SIG-M5 treated with dmso at 0.1 percent for 504 hours (cell line): ENCODE data around the gene RAP2B.

Experiments
- DNase-seq: peaks from one replicate; lab custom pipeline; 2025; ENCODE audit not compliant: unreplicated experiment; lab: John Stamatoyannopoulos, UW

Gene RAP2B

DNA sequence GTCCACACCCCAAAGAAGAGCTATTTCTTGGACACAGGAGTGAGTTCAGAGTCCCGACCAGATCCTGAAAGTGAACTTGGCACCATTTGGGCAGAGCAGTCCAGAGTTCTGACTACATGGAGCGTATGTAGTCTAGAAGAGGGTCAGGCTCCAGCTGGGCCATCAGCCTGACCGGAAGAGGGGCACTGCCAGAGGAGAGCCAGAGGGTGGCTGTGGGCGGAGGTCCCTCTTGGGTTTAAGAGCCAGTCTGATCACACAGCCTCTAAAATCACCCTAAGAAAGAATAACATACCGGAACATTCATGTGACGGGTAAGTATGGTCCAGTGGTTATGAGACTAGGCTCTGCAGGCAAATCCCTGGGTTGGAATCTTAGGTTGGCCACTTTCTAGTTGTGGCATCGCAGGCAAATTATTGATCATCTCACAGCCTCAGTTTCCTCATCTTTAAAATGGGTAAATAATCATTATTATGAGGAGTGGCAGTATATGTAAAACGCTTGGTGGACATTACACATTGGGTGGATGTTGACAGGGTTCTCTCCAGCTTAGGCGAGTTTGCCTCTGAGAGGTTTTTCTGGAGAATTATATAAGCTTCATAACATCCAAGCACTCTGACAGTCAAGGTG lies 2.1 kb upstream of the RAP2B start:
- no peak for DNase-seq

DNA sequence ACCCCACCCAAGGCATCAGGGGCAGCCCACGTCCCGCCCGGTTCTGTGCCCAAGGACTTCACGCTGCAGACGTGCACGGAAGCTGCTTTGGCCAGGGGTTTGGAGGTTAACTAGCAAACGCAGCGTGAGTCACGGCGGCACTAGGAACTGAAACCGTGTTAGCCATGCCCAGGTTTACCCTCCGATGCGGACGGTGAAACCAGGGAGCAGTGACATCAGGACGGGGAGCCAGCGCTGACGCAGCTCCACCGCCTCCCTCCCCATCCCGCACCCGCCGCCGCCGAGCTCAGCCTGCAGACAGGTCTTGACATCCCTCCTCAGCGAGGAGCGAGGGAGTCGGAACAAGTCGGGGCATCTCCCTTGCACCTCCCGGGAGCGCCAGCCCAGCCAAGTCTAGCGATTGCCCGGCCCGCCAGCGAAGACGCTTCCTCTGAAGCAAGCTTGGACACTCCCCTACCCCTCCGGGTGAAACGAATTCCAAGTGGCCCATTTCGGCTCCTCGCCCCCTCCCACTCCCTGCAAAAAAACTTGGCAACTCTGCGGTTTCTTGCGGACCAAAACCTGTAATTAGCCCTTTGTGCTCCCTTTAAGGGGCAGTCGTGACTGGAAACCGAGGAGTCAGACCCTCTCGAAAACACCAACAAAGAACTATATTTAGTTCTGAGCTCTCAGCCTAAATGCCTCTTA lies 1.4 kb upstream of the RAP2B start:
- DNase-seq: peak; percentile 95

DNA sequence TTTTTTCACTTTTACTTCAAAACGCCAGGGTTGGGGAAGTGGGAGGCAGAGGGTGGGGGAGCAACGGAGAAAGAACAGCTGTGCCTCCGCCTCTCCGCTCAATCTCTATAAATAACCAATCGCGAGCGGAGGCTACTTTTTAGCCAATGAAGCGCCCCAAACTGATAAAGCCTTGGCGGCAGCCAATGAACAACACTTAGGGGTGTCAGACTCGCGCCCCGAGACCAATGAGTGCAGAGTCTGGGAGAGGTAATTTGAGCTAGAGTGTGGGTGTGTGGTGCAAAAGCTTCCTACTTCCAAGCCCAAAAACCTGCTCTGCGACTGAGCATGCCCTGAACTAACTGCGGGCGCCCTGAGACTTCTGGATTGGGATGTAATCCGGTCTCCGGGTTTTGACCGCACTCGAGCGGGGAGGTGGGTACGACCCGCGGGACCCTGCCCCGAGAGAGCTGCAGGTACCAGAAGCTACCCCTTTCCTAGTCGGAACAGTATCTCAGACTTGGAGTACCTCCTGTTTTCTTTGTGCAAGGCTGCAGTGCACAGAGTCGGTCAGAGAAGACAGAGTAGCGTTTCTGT lies 800 bp upstream of the RAP2B start:
- DNase-seq: peak; percentile 100

DNA sequence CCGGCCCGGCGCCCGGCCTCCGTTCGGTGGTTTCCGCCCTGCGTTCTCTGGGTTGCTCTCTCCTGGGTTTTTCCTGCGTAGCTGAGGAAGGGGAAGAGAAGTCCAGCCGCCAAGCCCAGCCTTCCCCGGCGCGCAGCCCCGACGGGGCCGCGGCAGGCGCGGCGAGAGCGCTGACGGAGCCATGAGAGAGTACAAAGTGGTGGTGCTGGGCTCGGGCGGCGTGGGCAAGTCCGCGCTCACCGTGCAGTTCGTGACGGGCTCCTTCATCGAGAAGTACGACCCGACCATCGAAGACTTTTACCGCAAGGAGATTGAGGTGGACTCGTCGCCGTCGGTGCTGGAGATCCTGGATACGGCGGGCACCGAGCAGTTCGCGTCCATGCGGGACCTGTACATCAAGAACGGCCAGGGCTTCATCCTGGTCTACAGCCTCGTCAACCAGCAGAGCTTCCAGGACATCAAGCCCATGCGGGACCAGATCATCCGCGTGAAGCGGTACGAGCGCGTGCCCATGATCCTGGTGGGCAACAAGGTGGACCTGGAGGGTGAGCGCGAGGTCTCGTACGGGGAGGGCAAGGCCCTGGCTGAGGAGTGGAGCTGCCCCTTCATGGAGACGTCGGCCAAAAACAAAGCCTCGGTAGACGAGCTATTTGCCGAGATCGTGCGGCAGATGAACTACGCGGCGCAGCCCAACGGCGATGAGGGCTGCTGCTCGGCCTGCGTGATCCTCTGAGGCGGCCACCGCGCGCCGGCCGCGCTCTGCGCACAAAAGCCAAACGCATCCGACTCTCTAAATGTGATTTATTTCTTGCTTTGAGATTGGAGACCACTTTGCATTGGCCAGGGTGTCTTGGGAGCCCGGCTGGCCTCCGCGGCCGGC lies 727 bp downstream of the RAP2B start:
- DNase-seq: peak; percentile 56

DNA sequence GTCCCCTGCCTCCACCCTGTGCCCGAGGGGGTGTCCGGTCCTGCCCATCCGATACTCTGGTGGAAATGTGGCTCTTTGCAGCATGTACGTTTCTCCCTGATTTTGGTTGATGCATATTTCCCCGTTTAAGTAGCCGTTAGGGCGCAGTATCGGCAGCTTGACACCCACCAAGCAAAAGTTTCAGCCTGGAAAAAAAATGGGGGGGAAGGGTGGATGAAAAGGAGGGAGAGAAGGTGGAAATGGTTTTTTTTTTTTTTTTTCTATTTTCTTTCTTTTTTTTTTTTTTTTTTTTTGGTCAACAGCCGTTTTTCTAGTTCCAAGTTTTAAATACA lies 1.3 kb downstream of the RAP2B start:
- DNase-seq: peak; percentile 37

DNA sequence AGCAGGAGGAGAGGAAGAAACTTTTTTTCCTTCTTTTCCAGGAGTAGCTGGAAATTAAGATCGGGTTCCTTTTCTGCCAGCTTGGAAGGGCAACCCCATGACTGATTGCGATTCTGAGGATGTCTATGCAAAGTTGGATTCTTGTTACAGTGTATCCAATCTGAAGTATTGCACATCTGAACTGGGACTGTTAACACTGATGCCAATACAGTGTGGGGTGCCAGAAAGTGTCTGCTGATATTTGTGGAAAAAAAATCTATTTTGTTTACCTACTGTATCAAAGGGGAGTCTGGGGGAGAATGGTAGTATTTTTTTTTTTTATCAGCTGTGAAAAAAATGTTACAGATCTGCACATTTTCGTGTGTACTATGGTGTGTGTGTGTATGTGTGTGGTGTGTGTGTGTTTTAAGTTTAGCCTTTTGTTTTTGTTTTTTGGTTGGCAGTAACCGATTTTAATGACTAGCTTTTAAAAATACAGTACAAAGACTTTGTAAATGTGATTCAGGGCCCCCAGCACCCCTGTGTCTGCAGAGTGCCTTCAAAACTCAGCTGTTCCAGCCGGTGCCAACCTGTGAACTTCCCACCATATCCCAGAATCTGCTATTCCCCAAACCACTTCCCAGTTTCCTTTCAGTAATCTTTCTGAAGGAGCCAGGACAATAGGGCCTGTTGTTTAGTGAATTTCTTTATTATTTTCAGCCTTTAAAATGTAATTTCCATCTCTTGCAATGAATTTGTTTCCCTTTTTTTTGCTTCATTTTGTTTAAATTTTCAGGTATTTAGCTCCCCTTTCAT lies 1.9 kb downstream of the RAP2B start:
- DNase-seq: no peak

DNA sequence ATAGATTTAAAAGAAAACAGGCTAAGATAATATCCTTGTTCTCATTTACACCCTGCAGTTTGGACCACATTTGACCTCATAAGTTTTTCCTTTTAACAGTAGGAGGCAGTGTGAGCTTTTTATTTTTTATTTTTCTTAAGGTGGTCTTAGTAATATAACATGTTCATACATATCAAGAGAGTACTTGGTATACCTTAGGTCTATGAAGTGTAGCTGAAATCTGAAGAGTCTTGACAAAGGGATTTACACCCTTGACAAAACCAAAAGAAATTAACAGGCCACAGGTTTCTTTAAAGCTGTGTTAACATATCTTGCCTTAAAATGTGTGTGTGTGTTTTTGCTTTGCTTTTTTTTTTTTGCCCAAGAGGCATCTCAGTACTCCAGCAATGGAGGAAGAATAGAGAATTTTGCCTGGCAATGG lies 3.2 kb downstream of the RAP2B start:
- DNase-seq: peak; percentile 41

DNA sequence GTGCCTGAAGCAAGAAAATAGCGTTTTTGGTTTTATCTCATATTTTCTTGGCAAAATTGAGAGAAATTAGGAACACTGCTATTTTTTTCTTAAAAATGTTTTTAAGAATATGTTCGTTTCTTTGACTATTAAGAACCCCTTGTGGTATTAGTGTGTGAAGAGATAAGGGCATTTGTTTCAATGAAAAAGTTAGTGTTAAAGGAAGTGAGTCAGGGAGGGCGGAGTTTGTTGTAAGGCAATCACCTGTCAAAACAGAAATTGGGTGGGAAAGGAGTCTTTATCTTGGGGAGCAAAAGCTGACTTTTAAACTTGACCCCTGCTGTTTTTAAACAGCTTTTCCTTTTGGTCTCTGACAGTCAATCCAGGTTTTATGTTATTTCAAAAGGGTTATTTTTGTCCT lies 4.2 kb downstream of the RAP2B start:
- DNase-seq: peak; percentile 37

DNA sequence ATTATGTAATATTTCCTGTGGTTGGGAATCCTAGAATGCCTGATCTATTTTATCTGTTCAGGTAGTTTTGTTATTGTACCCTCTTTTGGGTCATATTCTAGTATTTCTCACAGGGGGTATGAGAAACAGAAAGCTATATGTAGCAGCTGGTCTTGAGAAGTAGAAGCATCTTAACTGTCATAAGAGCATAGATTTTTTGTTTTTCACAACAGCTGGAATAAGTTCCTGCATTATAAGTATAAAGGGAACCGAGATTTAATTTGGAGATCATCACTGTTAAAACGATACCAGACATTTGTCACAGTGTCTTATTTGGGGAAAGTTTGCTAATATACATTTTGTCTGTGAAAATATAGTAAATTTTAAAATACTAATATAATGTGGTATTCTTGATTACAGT lies 4.8 kb downstream of the RAP2B start:
- DNase-seq: no peak

DNA sequence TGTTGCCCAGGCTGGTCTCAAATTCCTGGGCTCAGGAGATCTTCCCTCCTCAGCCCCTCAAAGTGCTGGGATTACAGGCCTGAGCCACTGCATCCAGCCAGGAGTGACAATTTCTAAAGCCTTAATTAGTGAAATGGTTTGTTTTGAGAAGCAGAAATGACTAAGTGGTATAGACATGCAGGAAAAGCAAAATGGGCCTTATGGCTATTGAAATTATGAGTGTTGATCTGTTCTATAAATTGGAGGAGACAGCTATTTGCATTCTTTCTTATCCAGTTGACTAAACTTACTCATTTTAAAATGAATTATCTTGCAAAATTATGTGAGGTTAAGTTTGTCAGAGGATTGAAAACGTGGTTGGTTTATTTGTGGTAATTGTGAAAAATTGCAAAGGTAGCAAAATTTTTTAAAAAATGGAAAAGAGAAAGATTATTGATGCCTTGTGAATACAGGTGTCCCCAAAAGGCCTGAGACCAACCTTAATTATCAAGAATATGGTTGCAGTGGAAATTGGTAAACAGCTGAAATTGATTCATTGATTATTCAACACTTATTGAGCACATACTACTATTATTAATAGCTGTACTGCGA lies 7.9 kb downstream of the RAP2B start:
- DNase-seq: no peak

DNA sequence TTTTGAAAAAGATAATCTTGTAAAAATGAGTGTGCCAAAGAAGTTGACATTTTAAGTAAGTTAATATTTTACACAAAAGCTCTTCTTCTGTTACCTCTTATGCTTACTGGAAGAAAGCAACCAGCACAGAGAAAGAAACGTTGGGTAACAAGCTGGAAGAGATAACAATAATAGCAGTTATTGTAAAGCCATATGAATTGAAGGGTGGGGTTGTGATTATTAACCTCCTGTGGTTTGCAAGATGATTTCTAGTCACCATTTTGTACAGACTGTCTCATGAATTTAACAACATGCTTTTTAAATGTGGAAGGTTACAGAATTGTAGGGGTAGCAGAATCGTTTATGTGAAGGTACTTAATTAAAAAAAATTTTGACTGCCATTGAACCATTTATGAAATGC lies 9.2 kb downstream of the RAP2B start:
- DNase-seq: no peak

DNA sequence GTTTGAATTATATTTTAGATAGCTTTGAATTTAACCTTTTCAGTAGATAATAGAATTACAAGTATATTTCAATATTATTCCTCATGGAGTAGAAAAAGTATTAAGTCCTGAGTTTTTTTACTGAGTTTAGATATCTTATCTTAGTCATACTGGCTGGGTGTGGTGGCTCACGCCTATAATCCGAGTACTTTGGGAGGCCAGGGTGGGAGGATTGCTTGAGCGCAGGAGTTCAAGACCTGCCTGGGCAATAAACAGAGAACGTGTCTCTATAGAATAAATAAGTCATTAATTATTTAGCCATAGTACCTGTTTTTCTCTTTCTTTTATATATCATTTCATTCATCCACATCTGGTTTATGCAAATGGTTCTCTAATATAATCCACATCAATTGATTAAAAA lies 9.9 kb downstream of the RAP2B start:
- no peak for DNase-seq

DNA sequence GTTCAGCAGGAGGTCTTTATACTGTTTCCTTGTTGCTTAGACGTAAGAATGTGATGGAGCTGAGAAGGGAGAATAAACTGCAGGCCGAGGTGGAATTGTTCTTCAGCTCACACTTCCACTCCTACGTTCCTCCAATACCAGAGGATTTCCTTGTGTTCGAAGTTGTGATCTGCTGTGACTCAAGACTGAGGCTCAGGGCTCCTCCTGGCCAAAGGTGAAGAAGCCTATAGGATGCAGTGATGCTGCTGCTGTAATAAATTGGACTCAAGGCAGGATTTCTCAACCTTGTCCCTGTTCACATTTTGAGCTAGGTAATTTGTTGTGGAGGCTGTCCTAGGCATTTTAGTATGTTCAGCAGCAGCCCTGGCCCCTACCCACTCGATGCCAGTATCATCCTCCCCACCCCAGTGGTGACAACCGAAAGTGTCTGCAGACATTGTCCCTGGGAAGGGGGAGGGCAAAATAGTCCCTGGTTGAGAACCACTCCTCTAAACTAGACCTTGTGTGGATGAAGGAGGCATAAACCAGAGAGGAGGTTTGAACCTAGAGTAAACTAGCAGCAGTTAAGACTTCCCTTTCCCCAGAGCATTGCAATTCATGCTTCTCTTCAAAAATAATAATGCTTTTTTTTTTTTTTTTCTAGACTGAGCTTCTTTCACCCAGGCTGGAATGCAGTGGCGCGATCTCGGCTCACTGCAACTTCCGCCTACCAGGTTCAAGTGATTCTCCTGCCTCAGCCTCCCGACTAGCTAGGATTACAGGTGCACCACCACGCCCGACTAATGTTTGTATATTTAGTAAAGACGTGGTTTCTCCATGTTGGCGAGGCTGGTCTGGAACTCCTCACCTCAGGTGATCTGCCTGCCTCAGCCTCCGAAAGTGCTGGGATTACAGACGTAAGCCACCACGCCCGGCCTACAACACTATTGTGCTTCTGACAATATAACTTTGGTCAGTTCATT lies 11.1 kb downstream of the RAP2B start:
- no peak for DNase-seq

DNA sequence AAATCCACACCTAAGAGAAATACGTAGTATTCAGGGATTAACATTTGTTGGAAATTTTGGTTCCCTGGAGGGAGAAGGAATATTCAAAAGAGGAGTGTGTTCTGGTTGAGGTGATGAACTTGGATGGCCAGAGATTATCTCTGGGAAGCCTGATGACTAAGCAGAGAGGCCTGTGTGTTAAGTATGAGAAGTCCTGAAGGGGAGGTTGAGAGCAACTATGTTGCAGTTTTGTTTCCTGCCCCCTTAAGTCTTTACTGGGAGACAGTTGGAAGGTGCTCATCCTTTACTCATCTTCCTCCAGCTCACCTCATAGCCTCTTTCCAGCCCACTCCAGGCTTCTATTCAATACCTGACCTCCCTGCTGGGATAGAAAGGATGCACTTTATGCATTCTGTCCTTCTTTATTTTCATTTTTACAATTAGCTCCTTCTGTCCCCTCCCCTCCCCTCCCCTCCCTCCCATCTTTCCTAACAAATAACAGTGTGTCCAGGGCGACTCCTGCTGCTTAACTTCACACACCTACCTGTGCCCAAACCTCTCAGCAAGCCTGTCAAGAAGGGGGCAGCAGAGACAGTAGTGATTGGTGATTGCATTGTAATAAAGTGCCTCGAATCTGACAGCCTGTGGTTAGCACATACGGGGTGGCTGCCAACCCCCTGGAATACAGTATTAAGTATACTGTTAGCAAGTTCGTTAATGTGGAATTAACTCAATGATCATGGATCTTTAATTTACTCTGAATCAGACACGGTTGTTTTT lies 11.9 kb downstream of the RAP2B start:
- no peak for DNase-seq

DNA sequence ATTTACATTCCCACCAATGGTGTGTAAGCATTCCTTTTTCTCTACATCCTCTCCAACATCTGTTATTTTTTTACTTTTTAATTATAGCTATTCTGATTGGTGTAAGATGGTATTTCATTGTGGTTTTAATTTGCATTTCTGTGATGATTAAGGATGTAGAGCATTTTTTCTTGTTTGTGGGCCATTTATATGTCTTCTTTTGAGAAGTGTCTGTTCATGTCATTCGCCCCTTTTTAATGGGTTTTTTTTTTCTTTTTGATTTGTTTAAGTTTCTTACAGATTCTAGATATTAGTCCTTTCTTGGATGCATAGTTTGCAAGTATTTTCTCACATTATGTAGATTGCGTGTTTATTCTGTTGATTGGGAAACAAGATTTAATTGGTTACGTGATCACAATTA lies 14.2 kb downstream of the RAP2B start:
- no peak for DNase-seq

DNA sequence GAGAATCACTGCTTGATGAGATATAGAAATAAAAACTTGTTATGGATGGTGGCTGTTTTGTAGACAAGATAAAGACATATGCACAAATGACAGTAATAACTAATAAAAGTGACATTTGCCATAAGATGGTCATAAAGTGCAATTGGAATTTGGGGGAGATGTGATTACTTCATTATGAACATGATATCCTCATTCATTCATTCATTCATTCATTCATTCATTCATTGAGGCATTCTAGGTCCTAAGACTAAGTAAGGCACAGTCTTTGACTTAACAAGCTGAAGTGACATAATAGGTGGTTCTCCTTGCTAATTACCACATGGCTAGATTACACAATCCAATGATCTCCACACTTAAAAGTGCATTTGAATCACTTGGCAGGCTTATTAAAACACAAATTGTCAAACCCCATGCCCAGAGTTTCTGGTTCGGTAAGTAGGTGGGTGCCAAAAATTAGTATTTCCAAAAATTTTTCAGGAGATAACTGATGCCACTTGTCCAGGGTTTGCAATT lies 18.9 kb downstream of the RAP2B start:
- DNase-seq: peak; percentile 27

DNA sequence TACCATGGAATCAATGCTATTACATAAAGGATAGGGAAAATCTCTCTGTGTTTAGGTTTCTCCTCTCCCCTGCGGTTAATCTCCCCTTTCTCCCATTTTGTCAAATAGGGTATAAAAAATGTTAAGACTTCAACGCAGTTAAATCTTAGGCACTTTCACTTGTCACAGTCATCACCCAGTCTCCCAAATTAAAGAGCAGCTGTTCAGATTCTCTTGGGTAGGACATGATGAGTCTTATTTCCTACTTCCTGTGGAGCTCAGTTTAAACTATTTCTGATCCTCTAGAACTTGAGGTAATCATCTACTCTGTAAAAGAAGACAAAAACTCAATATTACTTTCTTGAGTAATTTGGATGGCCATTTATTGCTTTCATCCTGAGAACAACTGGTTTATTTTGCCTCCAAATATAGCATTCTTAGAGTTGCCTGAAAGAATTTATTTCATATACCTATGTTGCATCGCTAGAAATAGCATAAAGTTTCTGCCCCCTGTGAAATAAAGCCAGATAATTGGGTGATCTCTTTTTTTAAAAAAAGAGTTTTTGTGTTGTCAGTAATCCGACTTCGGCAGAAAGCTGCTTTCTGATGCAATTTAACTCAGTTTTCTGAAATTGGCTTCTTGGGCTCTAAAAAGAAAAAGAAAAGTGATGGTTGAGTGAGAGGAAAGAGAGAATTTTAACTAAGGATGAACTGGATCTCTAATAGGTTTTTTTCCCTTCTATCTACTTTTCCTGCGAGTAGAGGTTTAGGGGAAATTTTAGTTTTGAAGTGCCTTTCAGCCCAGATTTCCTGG lies 20.7 kb downstream of the RAP2B start:
- no peak for DNase-seq

DNA sequence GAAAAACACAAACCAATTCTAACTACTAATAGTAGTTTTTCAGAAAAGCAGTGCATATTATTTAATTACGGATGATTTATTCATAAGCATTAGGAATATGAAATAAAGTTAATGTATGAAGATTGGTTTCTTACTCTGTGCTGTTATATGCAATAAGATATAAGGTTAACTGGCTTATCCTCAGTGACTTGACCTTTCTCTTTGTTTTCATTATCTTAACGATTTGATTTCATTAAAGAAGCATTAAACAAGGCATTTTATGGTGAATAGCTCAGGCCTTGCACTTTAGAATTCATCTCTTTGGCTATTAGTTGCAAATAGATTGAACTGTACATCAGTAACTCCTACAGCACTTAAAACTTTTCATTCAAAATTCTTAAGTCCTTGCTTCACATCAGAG lies 28.9 kb downstream of the RAP2B start:
- no peak for DNase-seq
